ENCODE data around the gene MARVELD2. TPM values are rescaled to one million over a fixed set of nuclear protein-coding genes. Genes with fewer than 3 reads are reported as not detected.

MARVELD2 gene, protein sequence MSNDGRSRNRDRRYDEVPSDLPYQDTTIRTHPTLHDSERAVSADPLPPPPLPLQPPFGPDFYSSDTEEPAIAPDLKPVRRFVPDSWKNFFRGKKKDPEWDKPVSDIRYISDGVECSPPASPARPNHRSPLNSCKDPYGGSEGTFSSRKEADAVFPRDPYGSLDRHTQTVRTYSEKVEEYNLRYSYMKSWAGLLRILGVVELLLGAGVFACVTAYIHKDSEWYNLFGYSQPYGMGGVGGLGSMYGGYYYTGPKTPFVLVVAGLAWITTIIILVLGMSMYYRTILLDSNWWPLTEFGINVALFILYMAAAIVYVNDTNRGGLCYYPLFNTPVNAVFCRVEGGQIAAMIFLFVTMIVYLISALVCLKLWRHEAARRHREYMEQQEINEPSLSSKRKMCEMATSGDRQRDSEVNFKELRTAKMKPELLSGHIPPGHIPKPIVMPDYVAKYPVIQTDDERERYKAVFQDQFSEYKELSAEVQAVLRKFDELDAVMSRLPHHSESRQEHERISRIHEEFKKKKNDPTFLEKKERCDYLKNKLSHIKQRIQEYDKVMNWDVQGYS
- 10 to 100 TPM; 14.7 to 48.7 (median 30.7) TPM for total RNA-seq

DNA sequence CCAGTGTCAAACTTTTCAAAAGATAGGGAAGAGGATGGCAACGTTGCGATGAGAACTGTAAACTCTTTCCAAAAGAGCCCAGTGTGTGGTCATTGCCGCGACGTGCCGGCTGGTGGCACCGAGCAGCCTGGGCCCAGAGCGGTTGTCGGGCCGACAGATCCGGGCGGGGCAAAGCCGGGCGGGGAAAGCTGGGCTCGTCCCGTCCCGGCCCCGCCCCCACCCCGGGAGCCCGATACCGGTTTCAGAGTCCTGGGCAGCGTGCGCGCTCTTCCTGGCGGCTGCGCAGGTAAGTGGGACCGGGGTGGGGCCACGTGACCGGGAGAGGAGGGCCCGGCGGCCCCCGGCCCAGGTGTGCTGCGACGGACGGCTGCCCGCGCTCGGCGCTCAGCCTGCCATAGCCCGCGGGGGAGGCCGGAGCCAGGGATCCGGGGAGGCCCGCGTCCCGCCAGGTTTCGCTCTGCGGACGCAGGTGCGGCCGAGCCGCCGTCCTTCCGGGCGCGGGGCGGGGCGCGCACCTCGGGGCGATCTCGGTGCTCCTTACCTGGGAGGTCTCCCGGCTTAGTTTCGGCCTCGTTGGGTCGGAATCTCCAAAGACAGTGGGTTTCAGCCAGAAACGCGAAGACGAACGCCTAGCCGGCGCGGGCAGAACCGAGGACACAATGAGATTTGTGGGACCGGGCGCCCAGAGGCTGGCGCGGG, at the start of gene MARVELD2:
Gene MARVELD2, plus strand, starts transcription at position 232 of the 699 bp plus-strand sequence. CDS start 4,270 bp downstream, outside the sequence.
- Histone ChIP-seq H3K36me3 (peaks cover 0 to 10% (median 1%) of the 10 kb centered on the region in 4 donors), H3K4me1 (peaks cover 0 to 2% (median 0%) of the 10 kb centered on the region in 4 donors), H3K4me3 (peak within 1 kb of the TSS; percentile 34 to 59 (median 51)), H3K27ac (peak within 1 kb of the TSS; percentile 84 to 89 (median 86)), H3K27me3 (no peaks in the 10 kb centered on the region), H3K9me3 (no peaks in the 10 kb centered on the region)
- in situ Hi-C loops (cut with MboI; ENCODE audit: low pct_ligation_motif_present in 1 of 4, low pct_unique_long_range_greater_than_20kb in 1 of 4, low sequenced_read_pairs in 3 of 4) (no loop called here), intact Hi-C loops (cut with DNase I; ENCODE audit: low total_unique reads) (no loop called here)
- TF ChIP-seq POLR2A (IDR thresholded peaks at IDR 0.05), result peak; percentile 64
- no peak for TF ChIP-seq EP300 (IDR thresholded peaks at IDR 0.05; ENCODE audit: low read depth)
- TF ChIP-seq CTCF (IDR thresholded peaks at IDR 0.05), result peak; percentile 17 to 81 (median 49)
- TF ChIP-seq POLR2AphosphoS5 (IDR thresholded peaks at IDR 0.05), result peak in 2 of 3 donors; percentile 60 to 81
- DNase-seq, result peak; percentile 94
- WGBS, 2 donors (ENCODE audit: low coverage in 1 of 2), result 12% methylated on average over 48 of the region's 78 CpGs; no CpG with 5 or more reads in 1 of the 2 donors

DNA sequence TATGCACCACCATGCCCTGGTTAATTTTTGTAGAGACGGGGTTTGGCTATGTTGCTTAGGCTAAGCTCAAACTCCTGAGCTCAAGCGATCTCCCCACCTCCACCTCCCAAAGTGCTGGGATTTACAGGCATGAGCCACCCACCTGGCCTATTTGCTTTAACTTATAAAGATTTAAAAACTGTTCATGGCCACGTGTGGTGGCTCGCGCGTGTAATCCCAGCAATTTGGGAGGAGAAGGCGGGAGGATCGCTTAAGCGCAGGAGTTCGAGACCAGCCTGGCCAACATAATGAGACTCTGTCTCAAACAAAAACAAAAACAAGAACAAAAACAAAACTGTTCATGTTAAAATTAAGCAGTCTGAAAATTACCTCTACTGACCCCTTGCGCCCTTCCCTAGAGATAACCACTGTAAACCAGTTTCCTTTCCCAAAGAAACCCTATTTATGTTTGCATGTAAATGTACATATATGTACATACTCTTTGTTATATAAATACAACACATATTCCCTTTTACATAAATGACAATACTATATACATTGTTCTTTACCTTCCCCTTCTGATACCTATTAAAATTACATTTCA, 47.1 kb upstream of the MARVELD2 start:
- peaks cover 17 to 36% (median 26%) of the 10 kb centered on the region in 4 donors for H3K4me1 ChIP-seq
- H3K9me3 ChIP-seq, result no peaks in the 10 kb centered on the region
- intact Hi-C loops (cut with DNase I; ENCODE audit: low total_unique reads) (no loop called here), in situ Hi-C loops (cut with MboI; ENCODE audit: low pct_ligation_motif_present in 1 of 4, low pct_unique_long_range_greater_than_20kb in 1 of 4, low sequenced_read_pairs in 3 of 4) (no loop called here)
- peak overlapping the region in 2 of 4 donors; percentile 91 to 98 for H3K27ac ChIP-seq
- no peaks in the 10 kb centered on the region for H3K27me3 ChIP-seq
- 90 to 98% methylated on average over 7 to 11 of the region's 11 CpGs for WGBS, 2 donors (ENCODE audit: low coverage in 1 of 2)
- TF ChIP-seq POLR2A (IDR thresholded peaks at IDR 0.05), result no peak
- TF ChIP-seq POLR2AphosphoS5 (IDR thresholded peaks at IDR 0.05), result no peak
- TF ChIP-seq CTCF (IDR thresholded peaks at IDR 0.05), result no peak
- no peak for TF ChIP-seq EP300 (IDR thresholded peaks at IDR 0.05; ENCODE audit: low read depth)
- H3K36me3 ChIP-seq, result peaks cover 0 to 6% (median 0%) of the 10 kb centered on the region in 4 donors
- H3K4me3 ChIP-seq, result peak overlapping the region in 1 of 4 donors; percentile 78
- no peak for DNase-seq

DNA sequence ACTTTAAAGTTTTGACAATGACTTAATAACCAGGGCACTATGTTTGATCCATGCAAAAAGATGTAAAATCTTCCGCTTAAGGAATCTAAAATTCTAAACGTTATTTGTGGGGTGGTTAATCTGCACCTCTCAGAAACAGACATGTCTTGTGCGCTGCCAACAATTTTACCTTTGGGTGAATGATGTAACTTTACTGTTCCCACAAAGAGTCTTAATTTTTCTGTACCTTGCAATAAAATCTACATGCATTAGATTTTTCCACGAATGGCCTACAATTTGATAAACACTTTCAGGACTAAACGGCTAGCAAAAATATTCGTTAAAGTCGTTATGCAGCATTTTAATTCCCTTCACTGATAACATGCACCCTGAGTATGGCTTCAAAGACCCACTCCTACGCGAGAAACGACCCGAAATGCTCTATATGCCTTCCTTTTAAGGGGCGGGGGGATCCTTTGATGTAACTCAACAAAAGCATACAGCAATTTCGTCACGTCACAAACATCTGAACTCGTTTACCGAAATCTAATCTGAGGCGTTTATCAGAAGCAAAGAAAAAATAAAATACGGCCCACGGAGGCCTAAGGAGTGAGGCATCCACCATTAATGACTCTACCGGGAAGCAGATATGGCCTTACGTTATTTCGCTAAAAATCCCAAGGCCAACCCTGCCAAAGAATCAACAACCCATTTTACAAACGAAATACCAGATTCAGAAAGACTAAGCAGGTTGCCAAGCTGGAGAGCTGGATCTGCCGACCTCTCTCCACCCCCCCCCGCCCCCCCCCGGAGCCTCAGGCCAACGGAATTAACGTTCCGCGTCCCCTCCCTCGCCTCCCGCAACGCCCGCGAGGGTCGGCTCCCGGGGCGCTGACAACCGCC, 46.2 kb upstream of the MARVELD2 start:
- TF ChIP-seq EP300 (IDR thresholded peaks at IDR 0.05; ENCODE audit: low read depth) (no peak), CTCF (IDR thresholded peaks at IDR 0.05) (no peak), POLR2A (IDR thresholded peaks at IDR 0.05) (no peak), POLR2AphosphoS5 (IDR thresholded peaks at IDR 0.05) (no peak)
- in situ Hi-C loops (cut with MboI; ENCODE audit: low pct_ligation_motif_present in 1 of 4, low pct_unique_long_range_greater_than_20kb in 1 of 4, low sequenced_read_pairs in 3 of 4), result no loop called here

More for the DNA sequence above, 46.2 kb upstream of the MARVELD2 start:
- H3K9me3 ChIP-seq, result no peaks in the 10 kb centered on the region
- H3K27ac ChIP-seq, result peak overlapping the region; percentile 91 to 98 (median 94)
- no peaks in the 10 kb centered on the region for H3K27me3 ChIP-seq
- H3K4me1 ChIP-seq, result peaks cover 17 to 37% (median 27%) of the 10 kb centered on the region in 4 donors
- WGBS, 2 donors (ENCODE audit: low coverage in 1 of 2), result 0 to 1% methylated on average over 22 to 39 of the region's 39 CpGs
- no peak for DNase-seq
- H3K36me3 ChIP-seq, result no peaks in the 10 kb centered on the region
- peak overlapping the region; percentile 71 to 88 (median 82) for H3K4me3 ChIP-seq
- intact Hi-C loops (cut with DNase I; ENCODE audit: low total_unique reads), result no loop called here
